Measurements from ENCODE around the gene CLIP3.
"Not testable (repeated sequence)": the region's sequence is repeated elsewhere in the genome, so short reads cannot be mapped to it uniquely, and the experiment has no call there.

CLIP3 gene

GRCh38 chr19:36046443-36047050, 13.9 kb upstream of the CLIP3 start:
- no peak for DNase-seq

GRCh38 chr19:36043952-36044351, 11.3 kb upstream of the CLIP3 start:
- DNase-seq = no peak

- no peak for DNase-seq
These were observed 9.2 kb upstream of the CLIP3 start for GRCh38 chr19:36041831-36042230.

- DNase-seq = not testable (repeated sequence)
These were observed 8.4 kb upstream of the CLIP3 start for GRCh38 chr19:36041092-36041491.

- no peak for DNase-seq
These were observed 7.8 kb upstream of the CLIP3 start for GRCh38 chr19:36040495-36040894.

GRCh38 chr19:36031308-36031707, 1.4 kb downstream of the CLIP3 start:
- no peak for DNase-seq

- DNase-seq = no peak
These were observed 2.2 kb downstream of the CLIP3 start for GRCh38 chr19:36030264-36031148.

GRCh38 chr19:36028313-36029041, 4.2 kb downstream of the CLIP3 start:
- no peak for DNase-seq

- no peak for DNase-seq
These were observed 5.0 kb downstream of the CLIP3 start for GRCh38 chr19:36027696-36028095.

GRCh38 chr19:36026091-36026876, 6.4 kb downstream of the CLIP3 start:
- no peak for DNase-seq

GRCh38 chr19:36025541-36025940, 7.1 kb downstream of the CLIP3 start:
- no peak for DNase-seq

- no peak for DNase-seq
These were observed 9.2 kb downstream of the CLIP3 start for GRCh38 chr19:36023432-36023831.

GRCh38 chr19:36019061-36019670, 13.5 kb downstream of the CLIP3 start:
- no peak for DNase-seq

- peak; percentile 82 to 99 for DNase-seq
These were observed 18.4 kb downstream of the CLIP3 start, which contains the start of gene ALKBH6 for GRCh38 chr19:36014012-36014924. TSS of gene ALKBH6 (minus strand) at chr19:36014213. CDS start at chr19:36013397, 816 bp downstream.

- DNase-seq = no peak
These were observed 19.2 kb downstream of the CLIP3 start for GRCh38 chr19:36013280-36014011.

GRCh38 chr19:36010402-36010801, 22.3 kb downstream of the CLIP3 start:
- no peak for DNase-seq

GRCh38 chr19:36009633-36010379, 22.9 kb downstream of the CLIP3 start:
- no peak for DNase-seq

- DNase-seq = no peak
These were observed 23.5 kb downstream of the CLIP3 start for GRCh38 chr19:36009220-36009619.

- no peak for DNase-seq
These were observed 24.2 kb downstream of the CLIP3 start, which contains the start of gene SYNE4 for GRCh38 chr19:36008336-36008978. TSS of gene SYNE4 (minus strand) at chr19:36008813. CDS start at chr19:36008681, 132 bp downstream.
